22Rv1 (cell line): Measurements from ENCODE around the gene HCFC1R1.

Experiments
- CTCF ChIP-seq: fragments of 450-650 bp; IDR thresholded peaks from 2 replicates; pipeline ENCODE4 v1.5.1; 2017; ENCODE audit warnings: mild to moderate bottlenecking
- ZFX ChIP-seq: fragments of 450-650 bp; IDR thresholded peaks from 2 replicates; pipeline ENCODE4 v1.6.1; 2017; ENCODE audit warnings: antibody characterized with exemption, borderline replicate concordance

- TF ChIP-seq CTCF, result no peak
- TF ChIP-seq ZFX, result no peak
Measured at GRCh38 chr16:3038896-3039295, 15.2 kb upstream of the HCFC1R1 start.
